ENCODE measurements around the gene CACNA1C. TPM values are rescaled to one million over a fixed set of nuclear protein-coding genes. Genes with fewer than 3 reads are reported as not detected.

The CACNA1C gene
- total RNA-seq, 1 experiment from 2014 or later, result 1.1 TPM

DNA sequence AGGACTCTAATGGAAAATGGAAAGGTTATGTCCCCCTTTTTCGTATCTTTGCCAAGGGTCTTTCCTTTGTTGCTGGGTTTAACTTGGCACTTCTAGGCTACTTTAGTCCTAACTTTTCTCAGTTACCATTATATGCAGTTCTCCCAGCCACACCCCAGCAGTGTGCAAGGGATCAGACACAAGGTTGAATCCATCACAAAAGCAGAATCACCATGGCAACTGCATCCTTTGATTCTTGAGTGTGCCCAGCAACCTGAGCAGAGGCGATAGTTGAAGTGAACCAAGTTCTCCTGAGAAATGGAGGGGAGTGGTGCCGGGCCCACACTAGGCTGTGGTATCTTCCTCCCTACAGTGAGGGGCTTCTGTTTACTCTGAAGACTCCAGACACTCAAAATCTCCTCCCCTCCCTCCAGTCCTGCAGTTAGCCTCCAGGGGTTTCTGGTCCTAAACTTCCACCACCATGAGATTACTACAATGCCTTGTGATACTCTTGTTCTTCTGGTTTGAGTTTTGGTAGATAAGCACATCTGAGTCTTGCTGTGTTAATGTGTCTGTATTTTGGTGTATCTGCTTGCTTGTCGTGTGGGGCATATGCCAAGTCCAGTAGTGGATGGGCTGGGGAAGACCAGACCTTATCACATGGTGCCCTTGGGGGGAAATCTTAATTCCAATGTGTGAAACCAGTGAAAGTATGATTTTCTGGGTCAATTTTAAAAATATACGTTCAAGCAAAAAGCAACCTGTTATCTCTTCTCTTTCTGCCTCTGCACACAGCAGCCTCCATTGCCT lies 183.9 kb downstream of the CACNA1C start:
- Histone ChIP-seq H4K8ac (replicated peaks; ENCODE audit: insufficient read length, low read depth, low read length) (no peak overlapping the region), H3K23me2 (ENCODE audit: insufficient read length, low read depth, low read length, poor library complexity, severe bottlenecking) (no peaks in the 10 kb centered on the region), H3T11ph (ENCODE audit: low read length) (no peak overlapping the region), H2BK15ac (ENCODE audit: low read depth, low read length) (no peak overlapping the region), H2BK120ac (ENCODE audit: low read depth, low read length, poor library complexity, severe bottlenecking) (no peak overlapping the region), H3K27ac (ENCODE audit: insufficient read length, low read depth, low read length) (no peak overlapping the region), H3K23ac (ENCODE audit: insufficient read length, low read depth, low read length) (no peak overlapping the region), H3K79me1 (ENCODE audit: insufficient read depth, low read depth, low read length, poor library complexity, severe bottlenecking) (no peaks in the 10 kb centered on the region), H2AK5ac (ENCODE audit: insufficient read length, low read length) (no peak overlapping the region), H2AFZ (ENCODE audit: low read length) (no peak overlapping the region), H3K4ac (ENCODE audit: low read depth, low read length) (no peak overlapping the region), H3K56ac (ENCODE audit: insufficient read length, low read depth, low read length) (no peak overlapping the region), H4K20me1 (ENCODE audit: control insufficient read depth, insufficient read depth, insufficient read length) (no peaks in the 10 kb centered on the region), H3K4me2 (ENCODE audit: insufficient read depth, insufficient read length, low read length) (no peak overlapping the region), H3K9me3 (ENCODE audit: control insufficient read depth, low read depth, low read length) (no peaks in the 10 kb centered on the region), H2BK20ac (ENCODE audit: low read depth, low read length, poor library complexity, severe bottlenecking) (no peak overlapping the region), H3K9ac (ENCODE audit: extremely low read depth, insufficient read length, low read length) (no peak overlapping the region), H3K27me3 (ENCODE audit: insufficient read depth, low read length) (no peaks in the 10 kb centered on the region), H3K79me2 (ENCODE audit: insufficient read depth, low read length) (no peaks in the 10 kb centered on the region), H2BK12ac (ENCODE audit: insufficient read length, low read depth, low read length) (no peak overlapping the region), H3K4me1 (ENCODE audit: insufficient read depth, low read length) (no peaks in the 10 kb centered on the region; the same call in 1 of the 2 replicates), H3K14ac (ENCODE audit: insufficient read depth, low read length) (no peak overlapping the region), H4K91ac (ENCODE audit: insufficient read length, low read depth, low read length) (no peak overlapping the region), H3K18ac (ENCODE audit: insufficient read length, low read depth, low read length) (no peak overlapping the region), H4K5ac (ENCODE audit: insufficient read length, low read depth, low read length) (no peak overlapping the region), H2BK5ac (ENCODE audit: insufficient read length, low read length) (no peak overlapping the region)
- Mint-ChIP-seq H3K36me3 (ENCODE audit: insufficient read depth in 1 of 3, low read depth in 3 of 3) (no peaks in the 10 kb centered on the region; a peak in 1 of 7 replicates), H3K4me1 (peaks cover 9 to 10% of the 10 kb centered on the region in 2 experiments), H3K9me3 (peaks cover 0 to 3% of the 10 kb centered on the region in 2 experiments; a peak in 1 of 5 replicates), H3K27ac (no peak overlapping the region; a peak in 1 of 7 replicates), H3K27me3 (ENCODE audit: low read depth) (peaks cover 2% of the 10 kb centered on the region), H3K4me3 (no peak overlapping the region)
- no CpG with 5 or more reads among the region's 5 CpGs for whole genome bisulfite sequencing (ENCODE audit: extremely low coverage, insufficient read length, low lambda C conversion rate)
- TF ChIP-seq, protein P1, sequence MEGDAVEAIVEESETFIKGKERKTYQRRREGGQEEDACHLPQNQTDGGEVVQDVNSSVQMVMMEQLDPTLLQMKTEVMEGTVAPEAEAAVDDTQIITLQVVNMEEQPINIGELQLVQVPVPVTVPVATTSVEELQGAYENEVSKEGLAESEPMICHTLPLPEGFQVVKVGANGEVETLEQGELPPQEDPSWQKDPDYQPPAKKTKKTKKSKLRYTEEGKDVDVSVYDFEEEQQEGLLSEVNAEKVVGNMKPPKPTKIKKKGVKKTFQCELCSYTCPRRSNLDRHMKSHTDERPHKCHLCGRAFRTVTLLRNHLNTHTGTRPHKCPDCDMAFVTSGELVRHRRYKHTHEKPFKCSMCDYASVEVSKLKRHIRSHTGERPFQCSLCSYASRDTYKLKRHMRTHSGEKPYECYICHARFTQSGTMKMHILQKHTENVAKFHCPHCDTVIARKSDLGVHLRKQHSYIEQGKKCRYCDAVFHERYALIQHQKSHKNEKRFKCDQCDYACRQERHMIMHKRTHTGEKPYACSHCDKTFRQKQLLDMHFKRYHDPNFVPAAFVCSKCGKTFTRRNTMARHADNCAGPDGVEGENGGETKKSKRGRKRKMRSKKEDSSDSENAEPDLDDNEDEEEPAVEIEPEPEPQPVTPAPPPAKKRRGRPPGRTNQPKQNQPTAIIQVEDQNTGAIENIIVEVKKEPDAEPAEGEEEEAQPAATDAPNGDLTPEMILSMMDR (conservative IDR thresholded peaks at IDR 0.05), result no peak
- no peak for DNase-seq

Measured in H9 (cell line).